Activated CD8-positive, alpha-beta memory T cell treated with anti-CD3 and anti-CD28 coated beads for 4 hours (primary cell): ENCODE measurements around the gene CD163L1.
"Not testable (repeated sequence)": the region's sequence is repeated elsewhere in the genome, so short reads cannot be mapped to it uniquely, and the experiment has no call there.

Source experiments
- DNase-seq, 2 donors: peaks; one replicate each; pipeline ENCODE4 v3.0.0-alpha.2; 2020; ENCODE audit warnings: low read depth in 2 of 2

CD163L1 gene

GRCh38 chr12:7444076-7444475, at the start of gene CD163L1:
TSS of gene CD163L1 (minus strand) at chr12:7444153. CDS start at chr12:7444127, 26 bp downstream.
- DNase-seq: no peak

- no peak for DNase-seq
These were observed 49.1 kb upstream of the CD163L1 start for GRCh38 chr12:7493006-7493405.

- DNase-seq: no peak
These were observed 42.6 kb upstream of the CD163L1 start for GRCh38 chr12:7486512-7486911.

DNA sequence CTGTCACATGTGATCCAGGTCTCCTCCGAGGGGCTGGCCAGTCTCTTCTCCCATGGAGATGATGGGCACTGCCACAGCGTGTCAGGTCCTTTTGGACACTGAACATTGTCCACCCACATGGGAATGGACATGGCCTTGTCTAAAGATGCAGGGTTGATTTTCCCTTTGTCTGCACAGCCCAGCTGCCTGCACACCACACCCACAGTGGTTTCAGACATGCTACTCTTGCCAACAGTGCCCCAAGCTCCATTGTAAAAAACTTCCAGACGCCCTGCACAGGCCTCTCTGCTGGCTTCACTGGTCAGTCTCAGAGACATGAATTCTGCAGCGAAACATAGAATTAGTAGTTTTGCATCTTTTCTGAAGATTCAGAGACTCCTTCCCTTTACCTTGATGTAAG, 41.1 kb upstream of the CD163L1 start:
- no peak for DNase-seq

DNA sequence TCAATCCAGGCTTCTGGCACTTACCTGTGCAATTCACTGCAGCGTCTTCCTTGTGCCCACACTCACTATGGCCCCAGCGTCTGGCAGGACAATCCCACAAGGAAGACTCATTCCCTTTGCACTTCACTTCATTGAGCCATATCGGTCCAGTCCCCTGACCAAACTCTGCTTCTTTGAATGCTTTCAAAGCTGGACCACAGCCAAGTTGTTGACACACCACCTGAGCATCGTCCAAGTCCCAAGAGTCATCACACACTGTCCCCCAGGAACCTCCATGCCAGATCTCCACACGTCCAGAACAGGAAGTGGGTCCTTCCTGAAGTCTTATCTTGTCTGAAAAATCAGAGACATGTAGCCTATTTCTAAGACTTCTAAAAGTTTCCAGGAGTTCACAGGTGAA, 39.4 kb upstream of the CD163L1 start:
- DNase-seq: no peak

DNA sequence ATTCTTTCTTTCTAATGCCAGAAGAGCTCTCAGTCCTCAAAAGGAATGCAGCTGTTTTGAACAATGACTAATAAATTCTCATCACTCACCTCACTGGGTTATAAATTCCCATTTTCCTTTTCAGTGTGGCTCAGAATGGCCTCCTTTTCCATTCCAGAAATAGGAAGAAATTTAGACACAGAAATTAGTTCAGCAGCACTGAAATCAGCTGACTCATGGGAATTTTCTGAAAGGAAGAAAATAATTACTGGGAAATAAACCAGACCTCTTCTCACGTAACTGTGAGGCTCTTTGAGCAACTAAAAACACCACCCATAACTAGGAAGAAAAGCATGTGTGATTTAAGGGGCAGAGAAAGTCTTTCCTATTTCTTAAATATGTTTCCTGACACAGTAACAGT, 35.8 kb upstream of the CD163L1 start:
- DNase-seq: no peak

DNA sequence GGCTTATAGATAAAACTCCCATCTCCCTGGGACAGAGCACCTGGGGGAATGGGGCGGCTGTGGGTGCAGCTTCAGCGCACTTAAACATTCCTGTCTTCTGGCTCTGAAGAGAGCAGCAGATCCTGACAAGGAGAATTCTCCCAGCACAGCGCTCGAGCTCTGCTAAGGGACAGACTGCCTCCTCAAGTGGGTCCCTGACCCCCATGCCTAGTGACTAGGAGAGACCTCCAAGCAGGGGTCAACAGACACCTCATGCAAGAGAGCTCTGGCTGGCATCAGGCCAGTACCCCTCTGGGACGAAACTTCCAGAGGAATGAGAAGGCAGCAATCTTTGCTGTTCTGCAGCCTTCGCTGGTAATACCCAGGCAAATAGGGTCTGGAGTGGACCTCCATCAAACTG, 28.1 kb upstream of the CD163L1 start:
- DNase-seq: no peak

DNA sequence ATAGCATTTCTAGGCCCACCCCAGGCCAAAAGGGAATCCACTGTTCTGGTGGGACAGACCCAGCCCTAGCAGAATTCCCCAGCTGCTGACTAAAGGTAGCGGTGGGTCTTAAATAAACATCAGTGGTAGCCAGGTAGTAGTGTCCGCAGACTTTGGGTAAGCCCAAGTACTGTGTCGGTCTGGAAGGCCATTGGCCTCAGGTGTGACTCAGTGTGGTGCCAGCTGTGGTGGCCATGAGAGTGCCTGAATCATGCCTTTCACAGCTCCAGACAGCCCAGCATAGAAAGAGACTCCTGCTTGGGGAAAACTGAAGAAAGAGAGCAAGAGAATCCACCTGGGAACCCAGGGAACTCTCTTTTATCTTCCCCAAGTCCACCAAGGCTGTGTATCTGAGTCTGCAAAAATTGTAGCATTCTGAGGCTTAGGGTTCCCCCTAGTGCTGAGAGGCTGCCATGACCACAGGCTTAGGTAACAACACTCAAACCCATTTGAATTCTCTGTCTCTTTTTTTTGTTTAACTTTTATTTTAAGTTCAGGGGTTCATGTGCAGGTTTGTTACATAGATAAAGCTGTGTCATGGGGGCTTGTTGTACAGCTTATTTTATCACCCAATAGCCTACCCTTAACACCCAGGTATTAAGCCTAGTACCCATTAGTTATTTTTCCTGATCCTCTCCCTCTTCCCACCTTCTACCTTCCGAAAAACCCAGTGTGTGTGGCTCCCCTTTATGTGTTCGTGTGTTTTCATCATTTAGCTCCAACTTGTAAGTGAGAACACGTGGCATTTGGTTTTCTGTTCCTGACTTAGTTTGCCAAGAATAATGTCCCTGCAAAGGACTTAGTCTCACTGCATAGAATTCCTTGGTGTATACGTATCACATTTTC, 16.7 kb upstream of the CD163L1 start:
- peak in 1 of 2 donors; percentile 15 for DNase-seq

DNA sequence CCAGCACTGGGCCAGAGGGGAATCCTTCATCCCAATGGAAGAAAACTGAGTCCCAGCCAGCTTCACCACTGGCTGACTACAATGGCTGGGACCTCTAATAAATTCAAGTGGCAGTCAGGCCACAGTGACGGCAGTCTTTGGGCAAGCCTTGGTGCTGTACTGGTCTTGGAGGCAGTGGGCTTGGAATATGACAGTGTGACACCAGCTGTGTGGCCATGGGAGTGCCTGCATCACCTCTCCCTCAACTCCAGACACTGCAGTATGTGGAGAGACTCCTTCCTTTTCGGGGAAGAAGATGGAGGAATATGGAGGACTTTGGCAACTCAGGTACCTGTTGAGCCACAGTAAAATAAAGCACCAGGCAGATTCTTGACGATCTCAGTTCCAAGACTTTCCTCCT, 16.0 kb upstream of the CD163L1 start:
- DNase-seq: no peak

- no peak for DNase-seq
These were observed 7.8 kb upstream of the CD163L1 start for GRCh38 chr12:7451756-7452155.

DNA sequence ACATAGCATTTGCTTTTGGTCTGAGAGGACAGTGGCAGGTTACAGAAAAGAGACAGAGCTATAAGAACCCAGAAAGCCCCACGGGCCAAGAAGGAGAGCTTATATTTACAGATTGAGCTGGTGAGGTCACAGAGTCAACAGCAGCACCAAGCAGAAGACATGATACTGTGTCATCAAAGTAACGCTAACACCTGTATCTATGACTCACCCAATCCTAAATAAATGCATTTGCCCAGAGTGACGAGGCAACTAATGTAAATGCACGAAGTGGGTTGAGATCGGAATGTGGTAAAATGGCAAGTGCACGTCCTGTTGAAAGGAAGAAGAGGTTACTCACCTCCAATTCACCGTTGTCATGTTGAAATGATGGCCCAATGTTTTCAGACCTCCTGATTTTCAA, 6.7 kb upstream of the CD163L1 start:
- no peak for DNase-seq

- no peak for DNase-seq
These were observed 4.1 kb upstream of the CD163L1 start for GRCh38 chr12:7448099-7448498.

DNA sequence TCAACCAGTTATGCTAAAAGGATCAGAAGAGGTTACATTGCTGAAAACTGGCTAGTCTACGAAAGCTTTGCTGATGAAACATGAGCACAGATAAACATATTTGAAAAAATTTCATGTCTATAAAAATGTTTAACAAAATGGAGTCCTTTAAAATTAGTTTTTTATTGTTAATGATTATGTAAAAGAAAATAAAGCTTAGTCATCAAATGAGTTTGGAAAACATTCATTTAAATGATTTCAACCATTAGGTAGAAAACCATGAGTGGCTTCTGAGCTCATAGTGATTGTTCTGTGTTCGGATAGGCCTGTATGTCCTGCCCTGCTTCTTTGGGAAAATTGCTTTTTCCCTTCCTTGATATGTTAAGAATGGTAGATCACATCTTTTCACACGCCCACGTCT, 584 bp upstream of the CD163L1 start:
- DNase-seq: no peak

DNA sequence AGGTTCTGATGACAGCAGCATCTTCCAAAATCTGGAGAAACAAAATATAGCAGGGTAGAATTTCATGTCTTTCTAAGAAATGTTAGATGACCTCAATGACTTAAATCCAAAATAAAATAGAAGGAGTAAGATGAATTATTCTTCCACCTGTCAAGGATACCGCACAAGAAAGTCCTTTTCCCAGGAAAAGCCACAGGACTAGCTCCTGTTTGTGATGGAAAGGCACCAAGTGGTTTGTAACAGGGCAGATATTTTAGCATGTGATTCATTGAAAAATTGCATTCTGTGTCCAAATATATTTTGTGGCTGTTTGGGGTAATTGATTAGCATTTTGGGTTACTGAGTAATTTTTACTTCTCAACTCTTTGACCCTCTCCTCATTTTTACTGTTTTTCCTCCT, 2.7 kb downstream of the CD163L1 start:
- DNase-seq: no peak

GRCh38 chr12:7439579-7440505, 4.1 kb downstream of the CD163L1 start:
- DNase-seq: no peak

DNA sequence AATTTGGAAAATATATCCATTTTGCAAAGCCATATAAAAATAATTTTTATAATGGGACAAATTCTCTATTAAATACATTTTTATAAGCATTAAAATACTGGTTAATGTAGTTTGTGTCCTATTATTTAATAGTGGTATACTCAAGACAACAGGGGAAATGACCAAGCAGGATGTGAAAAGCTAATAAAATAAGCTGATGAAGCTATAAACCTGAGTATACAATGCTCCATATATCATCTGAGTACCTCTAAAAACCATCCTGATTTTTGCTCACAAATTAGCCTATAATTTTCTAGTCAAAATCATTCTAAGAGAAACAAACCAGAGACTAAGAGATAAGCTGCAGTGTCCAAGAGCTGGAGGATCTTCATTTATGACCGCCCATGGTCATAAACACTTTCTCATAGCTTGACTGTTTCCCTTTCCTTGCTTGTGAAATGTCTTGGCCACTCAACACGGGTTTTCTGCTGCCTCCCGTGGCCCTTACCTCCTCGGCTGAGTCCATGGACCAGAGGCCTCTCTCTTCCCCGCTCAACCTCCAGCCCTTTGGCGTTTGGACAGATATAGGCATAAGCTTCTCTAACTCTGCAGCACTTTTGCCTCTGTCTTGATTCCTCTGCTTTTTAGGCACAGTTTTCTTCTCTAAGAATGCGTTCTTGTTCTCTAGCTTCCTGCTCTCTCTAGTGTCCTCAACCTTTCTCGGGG, 5.5 kb downstream of the CD163L1 start:
- not testable (repeated sequence) for DNase-seq

DNA sequence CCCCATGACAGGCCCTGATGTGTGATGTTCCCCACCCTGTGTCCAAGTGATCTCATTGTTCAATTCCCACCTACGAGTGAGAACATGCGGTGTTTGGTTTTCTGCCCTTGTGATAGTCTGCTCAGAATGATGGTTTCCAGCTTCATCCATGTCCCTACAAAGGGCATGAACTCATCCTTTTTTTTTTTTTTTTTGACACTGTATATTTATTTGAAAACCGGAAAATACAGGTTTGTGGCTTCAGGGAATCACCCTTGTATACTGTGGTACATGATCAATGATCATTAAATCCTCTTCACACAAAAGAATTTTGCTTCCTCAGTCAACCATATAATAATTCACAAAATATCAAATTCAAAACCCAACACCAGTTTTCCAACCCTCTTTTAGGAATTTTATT, 6.5 kb downstream of the CD163L1 start:
- not testable (repeated sequence) for DNase-seq

- no peak for DNase-seq
These were observed 9.3 kb downstream of the CD163L1 start for GRCh38 chr12:7434670-7435069.

- DNase-seq: no peak
These were observed 10.6 kb downstream of the CD163L1 start for GRCh38 chr12:7433276-7433822.

DNA sequence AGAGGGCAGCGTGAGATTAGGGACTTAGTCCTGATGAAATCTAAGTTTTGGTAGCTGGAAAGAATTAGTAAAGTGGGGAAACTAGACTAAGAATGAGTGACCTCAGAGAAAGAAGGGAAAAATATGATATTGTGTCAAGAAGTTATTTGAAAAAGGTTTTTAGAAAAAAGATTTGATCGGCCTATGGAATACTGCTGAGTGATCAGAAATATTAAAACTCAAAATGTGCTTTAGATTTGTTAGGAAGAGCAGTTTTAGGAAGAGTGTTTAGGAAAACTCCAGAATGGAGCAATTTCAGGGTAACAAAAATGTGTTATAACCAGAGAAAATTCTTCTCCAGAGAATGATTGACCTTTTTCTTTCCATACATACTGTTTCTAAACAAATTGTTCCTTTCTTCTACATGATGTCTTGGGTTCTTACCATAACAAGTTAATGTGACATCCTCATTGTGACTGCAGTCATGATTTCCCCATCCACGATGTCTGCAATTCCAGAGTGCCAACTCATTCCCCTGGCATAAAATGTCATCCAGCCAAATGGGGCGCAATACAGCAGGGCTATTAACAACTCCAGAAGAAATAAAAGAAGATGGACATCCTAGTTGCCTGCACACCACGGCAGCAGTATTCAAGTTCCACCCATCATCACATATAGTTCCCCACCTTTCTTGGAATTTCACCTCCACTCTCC, 11.8 kb downstream of the CD163L1 start:
- no peak for DNase-seq

DNA sequence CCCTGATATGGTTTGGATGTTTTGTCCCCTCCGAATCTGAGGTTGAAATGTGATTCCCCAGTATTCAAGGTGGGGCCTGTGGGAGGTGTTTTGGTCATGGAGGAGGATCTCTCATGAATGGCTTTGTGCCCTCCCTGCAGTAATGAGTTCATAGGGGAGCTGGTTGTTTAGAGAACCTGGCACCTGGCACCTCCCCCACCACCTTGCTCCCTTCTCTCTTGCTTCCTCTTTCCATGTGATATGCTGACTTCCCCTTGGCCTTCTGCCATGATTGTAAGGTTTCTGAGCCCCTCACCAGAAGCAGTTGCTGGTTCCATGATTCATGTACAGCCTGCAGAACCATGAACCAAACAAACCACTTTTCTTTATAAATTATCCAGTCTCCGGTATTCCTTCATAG, 32.6 kb downstream of the CD163L1 start:
- DNase-seq: no peak
